HG02610 (cell line): ENCODE data around the gene MRPL41.
"Not testable (repeated sequence)": the region's sequence is repeated elsewhere in the genome, so short reads cannot be mapped to it uniquely, and the experiment has no call there.

ENCODE experiments used
- ATAC-seq: cut with Tn5 transposase; IDR thresholded peaks from one replicate; pipeline ENCODE4 v1.9.1; 2021; ENCODE audit warnings: mild to moderate bottlenecking, moderate library complexity; ENCODE audit not compliant: unreplicated experiment

MRPL41 gene

GRCh38 chr9:137521405-137521985, 30.2 kb upstream of the MRPL41 start:
- ATAC-seq: no peak

- no peak for ATAC-seq
Observed at GRCh38 chr9:137522746-137523455, 28.8 kb upstream of the MRPL41 start.

GRCh38 chr9:137524161-137524980, 27.3 kb upstream of the MRPL41 start:
- ATAC-seq: no peak

- ATAC-seq: no peak
Observed at GRCh38 chr9:137524981-137525317, 26.7 kb upstream of the MRPL41 start.

- no peak for ATAC-seq
Observed at GRCh38 chr9:137530331-137530730, 21.3 kb upstream of the MRPL41 start.

- ATAC-seq: no peak
Observed at GRCh38 chr9:137531099-137531765, 20.4 kb upstream of the MRPL41 start.

- ATAC-seq: not testable (repeated sequence)
Observed at GRCh38 chr9:137532891-137533468, 18.7 kb upstream of the MRPL41 start.

- ATAC-seq: no peak
Observed at GRCh38 chr9:137534256-137535119, 17.2 kb upstream of the MRPL41 start.

- no peak for ATAC-seq
Observed at GRCh38 chr9:137535120-137535428, 16.6 kb upstream of the MRPL41 start.

GRCh38 chr9:137536594-137537131, 15.0 kb upstream of the MRPL41 start:
- not testable (repeated sequence) for ATAC-seq

GRCh38 chr9:137538058-137538457, 13.6 kb upstream of the MRPL41 start:
- ATAC-seq: no peak

- ATAC-seq: no peak
Observed at GRCh38 chr9:137540536-137540935, 11.1 kb upstream of the MRPL41 start.

GRCh38 chr9:137542486-137542885, 9.2 kb upstream of the MRPL41 start:
- ATAC-seq: no peak

- ATAC-seq: no peak
Observed at GRCh38 chr9:137543237-137543963, 8.3 kb upstream of the MRPL41 start.

- no peak for ATAC-seq
Observed at GRCh38 chr9:137544176-137544760, 7.4 kb upstream of the MRPL41 start.

- no peak for ATAC-seq
Observed at GRCh38 chr9:137545123-137545522, 6.6 kb upstream of the MRPL41 start.

- ATAC-seq: no peak
Observed at GRCh38 chr9:137547687-137548543, 3.8 kb upstream of the MRPL41 start.

GRCh38 chr9:137550231-137550621, 1.5 kb upstream of the MRPL41 start, which contains the start of gene PNPLA7:
Gene PNPLA7 (minus strand): TSS chr9:137550402. CDS start chr9:137550197, 205 bp downstream.
- ATAC-seq: no peak
